HG02840 (cell line): ENCODE data around the gene CHURC1.
"Not testable (repeated sequence)": the region's sequence is repeated elsewhere in the genome, so short reads cannot be mapped to it uniquely, and the experiment has no call there.

Source experiments
- ATAC-seq: cut with Tn5 transposase; IDR thresholded peaks from one replicate; pipeline ENCODE4 v1.9.1; 2021; ENCODE audit warnings: mild to moderate bottlenecking, moderate library complexity, moderate number of reproducible peaks; ENCODE audit not compliant: unreplicated experiment, low FRiP score

CHURC1 gene

GRCh38 chr14:64906022-64906421 is 8.2 kb upstream of the CHURC1 start:
- ATAC-seq: no peak

DNA sequence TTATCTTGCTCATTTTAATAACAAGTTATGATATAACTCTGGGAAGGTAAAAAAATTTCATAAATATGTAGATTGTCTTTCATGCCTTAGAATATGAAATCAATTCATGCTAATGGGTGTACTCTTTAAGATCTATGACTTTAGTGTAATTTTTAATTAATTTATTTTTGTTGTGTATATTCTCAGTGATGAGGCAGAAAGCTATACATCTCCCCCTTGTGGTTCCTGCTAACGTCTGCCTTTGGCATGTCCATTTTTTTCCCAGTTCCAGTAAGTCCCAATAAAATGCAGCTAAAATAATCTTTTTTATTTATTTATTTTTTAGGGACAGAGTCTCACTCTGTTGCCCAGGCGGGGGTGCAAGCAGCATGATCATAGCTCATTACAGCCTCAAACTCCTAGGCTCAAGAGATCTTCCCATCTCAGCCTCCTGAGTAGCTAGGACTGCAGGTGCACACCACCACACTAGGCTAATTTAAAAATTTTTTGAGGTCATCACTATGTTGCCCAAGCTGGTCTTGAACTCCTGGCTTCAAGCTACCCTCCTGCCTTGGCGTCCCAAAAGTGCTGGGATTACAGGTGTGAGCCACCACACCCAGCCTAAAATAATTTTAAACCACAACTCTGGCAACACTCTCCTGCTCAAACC is 3.3 kb upstream of the CHURC1 start:
- ATAC-seq: no peak

- no peak for ATAC-seq
Observed at GRCh38 chr14:64912261-64912660, 2.0 kb upstream of the CHURC1 start.

DNA sequence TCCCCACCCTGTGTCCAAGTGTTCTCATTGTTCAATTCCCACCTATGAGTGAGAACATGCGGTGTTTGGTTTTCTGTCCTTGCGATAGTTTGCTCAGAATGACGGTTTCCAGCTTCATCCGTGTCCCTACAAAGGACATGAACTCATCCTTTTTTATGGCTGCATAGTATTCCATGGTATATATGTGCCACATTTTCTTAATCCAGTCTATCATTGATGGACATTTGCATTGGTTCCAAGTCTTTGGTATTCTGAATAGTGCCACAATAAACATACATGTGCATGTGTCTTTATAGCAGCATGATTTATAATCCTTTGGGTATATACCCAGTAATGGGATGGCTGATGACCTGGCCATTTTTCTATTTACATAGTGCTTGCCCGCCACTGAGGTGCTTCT is 778 bp upstream of the CHURC1 start:
- not testable (repeated sequence) for ATAC-seq

GRCh38 chr14:64915029-64915424 is 772 bp downstream of the CHURC1 start:
- ATAC-seq: no peak

- ATAC-seq: no peak
Observed at GRCh38 chr14:64915797-64916196, 1.5 kb downstream of the CHURC1 start.

DNA sequence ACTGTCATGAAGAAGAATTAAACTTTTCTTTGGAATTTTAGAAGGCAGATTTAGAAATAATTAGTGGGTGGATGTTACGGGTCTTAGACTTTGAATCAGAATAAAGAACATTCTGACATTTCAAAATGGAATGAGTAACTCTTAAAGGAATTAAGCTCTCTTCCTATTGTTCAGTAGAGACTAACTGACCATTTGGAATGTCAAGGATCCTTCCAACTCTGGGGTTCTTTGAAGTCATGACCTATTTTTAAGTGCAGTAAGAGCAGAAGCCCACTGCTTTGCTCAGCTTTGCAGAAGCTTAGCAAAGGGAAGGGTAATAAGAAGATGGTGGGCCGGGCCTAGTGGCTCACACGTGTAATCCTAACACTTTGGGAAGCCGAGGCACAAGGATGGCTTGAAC is 4.0 kb downstream of the CHURC1 start:
- no peak for ATAC-seq

DNA sequence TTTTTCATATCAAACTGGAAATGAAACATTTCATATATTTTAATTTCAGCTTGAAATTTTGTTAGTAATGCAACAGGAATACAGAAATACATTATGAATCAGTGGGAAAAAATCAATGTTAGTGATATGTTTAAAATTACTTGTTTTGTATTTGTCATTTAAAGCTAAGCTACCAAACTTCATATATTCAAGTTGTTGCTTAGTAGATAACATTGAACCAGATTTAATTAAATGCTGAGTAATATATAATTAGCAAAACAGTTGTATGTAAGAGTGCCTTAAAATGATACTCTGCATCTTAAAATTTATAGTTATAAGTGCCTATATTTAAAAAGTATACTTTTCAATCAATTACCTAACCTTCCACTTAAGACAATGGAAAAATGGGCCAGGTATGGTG is 5.0 kb downstream of the CHURC1 start:
- no peak for ATAC-seq

DNA sequence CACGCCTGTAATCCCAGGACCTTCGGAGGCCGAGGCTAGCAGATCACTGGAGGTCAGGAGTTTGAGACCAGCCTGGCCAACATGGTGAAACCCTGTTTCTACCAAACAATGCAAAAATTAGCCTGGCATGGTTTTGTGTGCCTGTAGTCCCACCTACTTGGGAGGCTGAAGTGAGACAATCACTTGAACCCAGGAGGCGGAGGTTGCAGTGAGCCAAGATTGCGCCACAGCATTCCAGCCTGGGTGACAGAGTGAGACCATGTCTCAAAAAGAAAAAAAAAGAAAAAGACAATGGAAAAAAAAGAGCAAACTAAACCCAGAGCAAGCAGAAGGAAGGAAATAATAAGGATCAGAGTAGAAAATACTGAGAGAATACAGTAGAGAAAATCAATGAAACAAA is 5.4 kb downstream of the CHURC1 start:
- no peak for ATAC-seq

DNA sequence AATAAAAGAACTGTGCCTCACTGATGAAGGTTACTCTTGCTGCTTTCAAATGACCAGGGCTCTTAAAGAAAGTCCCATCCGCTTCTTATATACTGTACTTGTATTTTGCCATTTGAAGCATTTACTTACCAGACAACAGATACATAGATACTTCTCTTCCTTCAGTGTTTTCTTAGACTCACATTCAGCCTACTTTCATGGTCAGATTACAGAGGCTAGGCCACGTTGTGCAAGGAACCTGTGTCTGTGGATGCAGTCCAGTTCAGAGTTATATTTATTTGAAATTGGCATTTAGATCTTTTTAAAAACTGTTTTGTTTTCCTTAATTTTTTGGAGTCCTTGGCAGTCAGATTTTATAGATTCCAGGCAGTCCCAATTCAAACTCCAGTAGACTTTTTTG is 6.2 kb downstream of the CHURC1 start:
- no peak for ATAC-seq

DNA sequence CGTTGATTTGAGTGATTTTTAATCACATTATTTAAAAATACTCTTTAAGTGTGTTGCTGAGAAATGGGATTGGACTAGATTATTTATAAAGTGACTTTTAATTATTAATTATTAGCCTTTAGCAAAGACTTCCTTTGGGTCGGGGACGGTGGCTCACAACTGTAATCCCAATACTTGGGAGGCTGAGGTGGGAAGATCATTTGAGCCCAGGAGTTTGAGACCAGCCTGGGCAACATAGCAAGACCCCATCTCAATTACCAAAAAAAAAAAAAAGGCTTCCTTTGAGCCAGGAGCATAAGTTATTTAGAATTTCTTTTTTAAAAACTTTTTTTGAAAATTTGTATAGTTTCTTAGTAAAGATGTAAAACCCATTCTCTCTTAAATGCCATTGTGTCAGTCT is 8.8 kb downstream of the CHURC1 start:
- no peak for ATAC-seq

DNA sequence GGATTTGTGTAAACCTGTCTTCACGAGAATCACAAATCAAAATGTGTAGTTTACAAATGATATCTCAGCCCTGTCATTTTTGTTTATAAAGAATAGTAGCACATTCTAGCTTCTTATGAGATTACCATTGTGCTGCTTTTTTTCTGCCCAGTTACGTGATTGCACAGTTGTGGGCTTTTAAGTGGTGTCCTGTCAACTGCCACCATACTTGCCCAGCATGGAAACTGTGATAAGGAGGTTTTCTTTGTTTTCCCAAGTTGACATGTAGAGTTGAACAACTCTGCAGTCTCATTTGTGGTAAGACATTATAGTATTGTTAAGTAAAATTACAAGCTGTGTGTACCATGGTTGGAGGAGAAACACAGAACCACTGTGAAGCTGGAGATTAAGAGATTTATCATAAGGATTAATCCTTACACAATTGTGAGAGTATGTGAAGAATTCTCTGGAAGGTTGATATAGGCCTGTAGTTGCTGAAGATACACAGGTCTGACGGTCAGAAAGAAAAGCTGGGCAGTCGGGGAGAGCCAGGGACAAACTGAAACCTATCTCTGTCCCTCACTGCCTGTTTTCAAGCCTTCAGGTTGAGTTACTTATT is 12.2 kb downstream of the CHURC1 start:
- no peak for ATAC-seq

GRCh38 chr14:64927031-64927430 is 12.8 kb downstream of the CHURC1 start:
- ATAC-seq: no peak

DNA sequence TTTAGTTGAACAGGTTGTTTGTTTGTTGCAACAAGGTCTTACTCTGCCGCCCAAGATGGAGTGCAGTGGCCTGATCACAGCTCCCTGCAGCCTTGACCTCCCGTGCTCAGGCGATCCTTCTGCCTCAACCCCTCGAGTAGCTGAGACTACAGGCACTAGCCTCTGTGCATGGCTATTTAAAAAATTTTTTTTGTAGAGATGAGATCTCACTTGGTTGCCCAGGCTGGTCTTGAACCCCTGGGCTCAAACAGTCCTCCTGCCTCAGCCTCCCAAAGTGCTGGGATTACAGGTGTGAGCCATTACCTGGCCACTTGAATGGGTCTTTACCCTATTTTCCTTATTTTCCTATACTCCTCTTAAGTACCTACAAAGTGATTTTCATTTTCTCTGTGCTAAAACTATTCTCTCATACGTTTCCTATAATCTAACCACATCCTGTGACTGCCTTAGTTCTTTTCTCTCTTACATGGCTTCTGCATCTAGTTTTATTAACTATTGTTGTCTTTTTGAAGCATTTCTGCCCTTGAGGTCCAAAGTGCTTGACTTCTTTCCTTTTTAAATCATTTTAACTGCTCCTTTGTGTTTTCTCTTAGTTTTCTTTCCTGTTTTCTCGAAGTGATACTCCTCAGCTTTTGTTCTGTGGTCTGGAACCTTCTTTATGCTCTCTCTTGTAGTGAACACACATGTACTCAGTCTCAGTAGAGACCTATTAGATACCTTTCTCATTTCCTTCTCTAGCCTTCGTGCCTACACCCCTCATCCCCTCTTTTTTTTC is 14.2 kb downstream of the CHURC1 start:
- no peak for ATAC-seq

DNA sequence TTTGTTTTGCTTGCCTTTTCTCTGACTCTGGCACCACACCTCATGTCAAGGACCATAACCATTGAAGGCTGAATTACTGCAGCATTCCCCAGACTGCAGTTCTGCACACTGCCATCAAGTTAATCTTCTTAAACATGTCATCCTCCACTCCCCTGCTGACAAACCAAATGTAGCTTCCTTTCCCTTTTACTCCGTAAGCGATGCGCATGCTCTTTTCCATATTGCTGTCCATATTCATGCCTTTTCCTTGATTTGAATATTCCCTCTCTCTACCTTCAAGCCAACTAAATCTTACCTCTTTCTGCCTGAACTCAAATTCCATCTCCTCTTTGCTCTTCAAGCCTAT is 14.7 kb downstream of the CHURC1 start:
- no peak for ATAC-seq

- ATAC-seq: no peak
Observed at GRCh38 chr14:64930085-64930843, 16.0 kb downstream of the CHURC1 start.

DNA sequence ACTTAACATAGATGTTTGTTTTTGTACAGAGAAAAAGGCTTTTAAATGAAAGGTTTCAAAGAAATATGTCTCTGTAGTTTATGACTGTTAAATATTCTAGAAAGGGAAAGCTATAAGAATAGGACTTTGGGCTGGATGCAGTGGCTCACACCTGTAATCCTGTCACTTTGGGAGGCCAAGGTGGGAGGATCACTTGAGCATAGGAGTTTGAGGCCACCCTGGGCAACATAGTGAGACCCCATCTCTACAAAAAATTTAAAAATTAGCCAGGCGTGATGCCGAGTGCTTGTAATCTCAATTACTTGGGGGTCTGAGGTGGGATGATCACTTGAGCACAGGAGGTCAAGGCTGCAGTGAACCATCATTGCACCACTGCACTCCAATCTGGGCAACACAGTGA is 16.9 kb downstream of the CHURC1 start:
- ATAC-seq: no peak

GRCh38 chr14:64932231-64932630 is 18.0 kb downstream of the CHURC1 start:
- ATAC-seq: no peak

GRCh38 chr14:64934338-64934929 is 20.2 kb downstream of the CHURC1 start:
- ATAC-seq: no peak

GRCh38 chr14:64935508-64935907 is 21.3 kb downstream of the CHURC1 start:
- ATAC-seq: no peak
